VCaP (cell line): ENCODE data around the gene PHLDB3.
A peak's percentile ranks its signal among the peaks of the same experiment; 100 is the strongest.
"Not testable (repeated sequence)": the region's sequence is repeated elsewhere in the genome, so short reads cannot be mapped to it uniquely, and the experiment has no call there.

ENCODE experiments used
- H3K27ac ChIP-seq: fragments of 450-650 bp; 2 replicates; pipeline ENCODE4 v1.5.1; 2017
- CTCF ChIP-seq: fragments of 450-650 bp; conservative IDR thresholded peaks from 2 replicates; pipeline ENCODE4 v1.5.1; 2017; ENCODE audit warnings: mild to moderate bottlenecking, moderate library complexity

Gene PHLDB3

GRCh38 chr19:43504426-43505185 is at the start of gene PHLDB3:
Gene PHLDB3 (minus strand): TSS chr19:43504746. CDS start chr19:43504118, 628 bp downstream.
- H3K27ac ChIP-seq: peak within 1 kb of the TSS; percentile 89
- 0 out of 2 replicates have a peak, but pooled peaks have one; percentile 14 for TF ChIP-seq CTCF

GRCh38 chr19:43553656-43554055 is 49.1 kb upstream of the PHLDB3 start:
- TF ChIP-seq CTCF: no peak
- H3K27ac ChIP-seq: no peak overlapping the region

GRCh38 chr19:43552616-43553015 is 48.1 kb upstream of the PHLDB3 start:
- no peak for TF ChIP-seq CTCF
- H3K27ac ChIP-seq: no peak overlapping the region

GRCh38 chr19:43552198-43552450 is 47.6 kb upstream of the PHLDB3 start:
- H3K27ac ChIP-seq: no peak overlapping the region
- TF ChIP-seq CTCF: no peak

- H3K27ac ChIP-seq: no peak overlapping the region
- TF ChIP-seq CTCF: no peak
These were observed 47.1 kb upstream of the PHLDB3 start for GRCh38 chr19:43551399-43552197.

- TF ChIP-seq CTCF: no peak
- no peak overlapping the region for H3K27ac ChIP-seq
These were observed 44.2 kb upstream of the PHLDB3 start for GRCh38 chr19:43548706-43549105.

GRCh38 chr19:43547926-43548325 is 43.4 kb upstream of the PHLDB3 start:
- H3K27ac ChIP-seq: not testable (repeated sequence)

GRCh38 chr19:43546581-43546980 is 42.0 kb upstream of the PHLDB3 start:
- no peak for TF ChIP-seq CTCF
- no peak overlapping the region for H3K27ac ChIP-seq
